Prostate gland (tissue), 2 donors: ENCODE data around the gene CR1.

Experiments
- POLR2AphosphoS5 ChIP-seq: sonication (generic); formaldehyde crosslinking; IDR thresholded peaks from one replicate; pipeline ENCODE4 v1.6.1; 2017; ENCODE audit warnings: antibody characterized with exemption
- TF ChIP-seq, protein P1 (sequence below), 4 experiments: fragments of 200-600 bp in 2 of 4; fragments of 450-650 bp in 2 of 4; sonication (generic) in 2 of 4; IDR thresholded peaks; 1 replicate in 3 of 4; 2 replicates in 1 of 4; pipeline ENCODE4 v1.5.1; 2016 to 2019; ENCODE audit warnings: antibody characterized with exemption in 4 of 4, mild to moderate bottlenecking in 2 of 4, moderate library complexity in 2 of 4

DNA sequence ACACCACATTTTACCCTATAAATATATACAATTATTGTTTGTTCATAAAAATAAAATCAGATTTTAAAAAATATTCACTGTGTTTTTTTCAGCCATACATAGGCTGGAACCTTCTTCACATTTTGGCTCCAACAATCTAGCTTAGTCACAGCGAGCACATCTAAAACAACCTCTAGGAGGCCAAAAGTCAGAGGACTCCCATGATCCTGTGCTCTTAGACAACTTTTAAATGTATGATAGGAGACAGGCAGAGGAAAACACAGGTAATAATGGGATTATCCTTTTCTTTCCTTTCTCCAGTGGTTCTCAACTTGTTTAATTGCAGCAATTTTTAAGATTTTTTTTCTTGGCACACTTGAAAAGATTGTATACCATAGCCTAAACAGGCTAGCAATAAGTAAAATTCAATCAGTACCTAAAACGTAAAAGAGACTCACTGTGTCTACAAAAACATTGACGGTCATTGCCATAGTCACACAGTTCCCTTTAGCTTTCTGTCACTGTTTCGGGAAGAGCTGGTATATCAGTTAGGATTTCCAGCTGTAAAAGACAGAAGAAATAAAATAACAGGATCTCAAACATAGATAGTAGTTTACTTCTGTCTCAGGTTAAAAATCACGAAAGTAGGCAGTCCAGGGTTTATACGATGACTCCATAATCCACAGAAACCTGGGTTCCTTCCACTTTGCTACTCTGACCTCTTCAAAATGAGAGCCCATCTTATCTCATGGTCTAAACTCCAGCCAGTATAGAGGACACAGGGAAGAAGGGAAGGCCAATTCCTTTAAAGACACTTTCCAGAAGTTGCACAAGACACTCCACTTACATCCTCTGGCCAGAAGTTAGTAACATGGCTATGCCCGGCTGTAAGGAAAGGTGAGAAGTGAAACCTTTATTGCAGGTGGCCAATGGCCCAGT, 109.7 kb downstream of the CR1 start:
- no peak for TF ChIP-seq POLR2AphosphoS5
- TF ChIP-seq, protein P1, sequence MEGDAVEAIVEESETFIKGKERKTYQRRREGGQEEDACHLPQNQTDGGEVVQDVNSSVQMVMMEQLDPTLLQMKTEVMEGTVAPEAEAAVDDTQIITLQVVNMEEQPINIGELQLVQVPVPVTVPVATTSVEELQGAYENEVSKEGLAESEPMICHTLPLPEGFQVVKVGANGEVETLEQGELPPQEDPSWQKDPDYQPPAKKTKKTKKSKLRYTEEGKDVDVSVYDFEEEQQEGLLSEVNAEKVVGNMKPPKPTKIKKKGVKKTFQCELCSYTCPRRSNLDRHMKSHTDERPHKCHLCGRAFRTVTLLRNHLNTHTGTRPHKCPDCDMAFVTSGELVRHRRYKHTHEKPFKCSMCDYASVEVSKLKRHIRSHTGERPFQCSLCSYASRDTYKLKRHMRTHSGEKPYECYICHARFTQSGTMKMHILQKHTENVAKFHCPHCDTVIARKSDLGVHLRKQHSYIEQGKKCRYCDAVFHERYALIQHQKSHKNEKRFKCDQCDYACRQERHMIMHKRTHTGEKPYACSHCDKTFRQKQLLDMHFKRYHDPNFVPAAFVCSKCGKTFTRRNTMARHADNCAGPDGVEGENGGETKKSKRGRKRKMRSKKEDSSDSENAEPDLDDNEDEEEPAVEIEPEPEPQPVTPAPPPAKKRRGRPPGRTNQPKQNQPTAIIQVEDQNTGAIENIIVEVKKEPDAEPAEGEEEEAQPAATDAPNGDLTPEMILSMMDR (IDR thresholded peaks at IDR 0.05), result no peak
